ENCODE results near the gene TRIM63.

TRIM63 gene

GRCh38 chr1:26084091-26084561 lies 16.7 kb upstream of the TRIM63 start:
- no peak for DNase-seq

- no peak for DNase-seq
Measured at GRCh38 chr1:26083208-26083607, 15.8 kb upstream of the TRIM63 start.

- DNase-seq: no peak
Measured at GRCh38 chr1:26082020-26082350, 14.6 kb upstream of the TRIM63 start.

GRCh38 chr1:26081267-26082019 lies 14.0 kb upstream of the TRIM63 start:
- no peak for DNase-seq

- no peak for DNase-seq
Measured at GRCh38 chr1:26079960-26080814, 12.8 kb upstream of the TRIM63 start.

GRCh38 chr1:26079178-26079563 lies 11.7 kb upstream of the TRIM63 start:
- DNase-seq: no peak

- no peak for DNase-seq
Measured at GRCh38 chr1:26078286-26079177, 11.1 kb upstream of the TRIM63 start.

- no peak for DNase-seq
Measured at GRCh38 chr1:26077524-26077923, 10.1 kb upstream of the TRIM63 start.

GRCh38 chr1:26075421-26076144 lies 8.2 kb upstream of the TRIM63 start:
- DNase-seq: no peak

- DNase-seq: no peak
Measured at GRCh38 chr1:26072305-26072704, 4.9 kb upstream of the TRIM63 start.

- no peak for DNase-seq
Measured at GRCh38 chr1:26070963-26071342, 3.5 kb upstream of the TRIM63 start.

GRCh38 chr1:26070296-26070962 lies 3.0 kb upstream of the TRIM63 start:
- no peak for DNase-seq

GRCh38 chr1:26069941-26070295 lies 2.5 kb upstream of the TRIM63 start:
- no peak for DNase-seq

- DNase-seq: no peak
Measured at GRCh38 chr1:26066857-26067256, 573 bp downstream of the TRIM63 start.

- no peak for DNase-seq
Measured at GRCh38 chr1:26066160-26066559, 1.3 kb downstream of the TRIM63 start.

GRCh38 chr1:26064553-26064952 lies 2.9 kb downstream of the TRIM63 start:
- DNase-seq: no peak

- no peak for DNase-seq
Measured at GRCh38 chr1:26060832-26061574, 6.4 kb downstream of the TRIM63 start.

- DNase-seq: no peak
Measured at GRCh38 chr1:26059906-26060305, 7.5 kb downstream of the TRIM63 start.

- no peak for DNase-seq
Measured at GRCh38 chr1:26058052-26058595, 9.3 kb downstream of the TRIM63 start.

- DNase-seq: no peak
Measured at GRCh38 chr1:26057189-26057588, 10.2 kb downstream of the TRIM63 start.

- DNase-seq: no peak
Measured at GRCh38 chr1:26055041-26055440, 12.4 kb downstream of the TRIM63 start.

All from activated CD4-positive, alpha-beta T cell treated with anti-CD3 and anti-CD28 coated beads, Interleukin-2, amount 50 U/mL, for 4 hours (primary cell).